HG02642 (cell line): ENCODE measurements around the gene FMO3.

ENCODE experiments used
- ATAC-seq: cut with Tn5 transposase; IDR thresholded peaks from one replicate; pipeline ENCODE4 v1.9.1; 2021; ENCODE audit warnings: mild to moderate bottlenecking; ENCODE audit not compliant: unreplicated experiment, poor library complexity

FMO3 gene

GRCh38 chr1:171090604-171091003, at the start of gene FMO3:
Gene FMO3, plus strand, starts transcription at chr1:171090905. Its CDS starts 1,754 bp downstream, at chr1:171092659.
- ATAC-seq: no peak

- ATAC-seq: no peak
Observed at GRCh38 chr1:171048014-171048413, 42.7 kb upstream of the FMO3 start.

GRCh38 chr1:171052977-171053376, 37.7 kb upstream of the FMO3 start:
- ATAC-seq: no peak

GRCh38 chr1:171055966-171056643, 34.6 kb upstream of the FMO3 start:
- ATAC-seq: no peak

GRCh38 chr1:171061425-171062143, 29.1 kb upstream of the FMO3 start:
- no peak for ATAC-seq

GRCh38 chr1:171062902-171063301, 27.8 kb upstream of the FMO3 start:
- no peak for ATAC-seq

GRCh38 chr1:171075041-171075440, 15.7 kb upstream of the FMO3 start:
- no peak for ATAC-seq

GRCh38 chr1:171081314-171081753, 9.4 kb upstream of the FMO3 start:
- no peak for ATAC-seq

- ATAC-seq: no peak
Observed at GRCh38 chr1:171081763-171082201, 8.9 kb upstream of the FMO3 start.

- ATAC-seq: no peak
Observed at GRCh38 chr1:171082606-171083005, 8.1 kb upstream of the FMO3 start.

- no peak for ATAC-seq
Observed at GRCh38 chr1:171083222-171083621, 7.5 kb upstream of the FMO3 start.

- ATAC-seq: no peak
Observed at GRCh38 chr1:171084091-171084490, 6.6 kb upstream of the FMO3 start.

- ATAC-seq: no peak
Observed at GRCh38 chr1:171084870-171085269, 5.8 kb upstream of the FMO3 start.

GRCh38 chr1:171087896-171088295, 2.8 kb upstream of the FMO3 start:
- no peak for ATAC-seq

GRCh38 chr1:171103862-171104261, 13.2 kb downstream of the FMO3 start:
- ATAC-seq: no peak

- ATAC-seq: no peak
Observed at GRCh38 chr1:171107262-171107940, 16.7 kb downstream of the FMO3 start.

- no peak for ATAC-seq
Observed at GRCh38 chr1:171107969-171108368, 17.3 kb downstream of the FMO3 start.

GRCh38 chr1:171109966-171110365, 19.3 kb downstream of the FMO3 start:
- ATAC-seq: no peak

GRCh38 chr1:171110621-171111326, 20.1 kb downstream of the FMO3 start:
- ATAC-seq: no peak

- no peak for ATAC-seq
Observed at GRCh38 chr1:171112119-171112518, 21.4 kb downstream of the FMO3 start.

GRCh38 chr1:171113382-171113781, 22.7 kb downstream of the FMO3 start:
- ATAC-seq: no peak
